ENCODE data around the gene FNBP1.
A peak's percentile ranks its signal among the peaks of the same experiment; 100 is the strongest.

FNBP1 gene

GRCh38 chr9:129871046-129871445 lies 171.9 kb downstream of the FNBP1 start:
- no peak for DNase-seq

DNA sequence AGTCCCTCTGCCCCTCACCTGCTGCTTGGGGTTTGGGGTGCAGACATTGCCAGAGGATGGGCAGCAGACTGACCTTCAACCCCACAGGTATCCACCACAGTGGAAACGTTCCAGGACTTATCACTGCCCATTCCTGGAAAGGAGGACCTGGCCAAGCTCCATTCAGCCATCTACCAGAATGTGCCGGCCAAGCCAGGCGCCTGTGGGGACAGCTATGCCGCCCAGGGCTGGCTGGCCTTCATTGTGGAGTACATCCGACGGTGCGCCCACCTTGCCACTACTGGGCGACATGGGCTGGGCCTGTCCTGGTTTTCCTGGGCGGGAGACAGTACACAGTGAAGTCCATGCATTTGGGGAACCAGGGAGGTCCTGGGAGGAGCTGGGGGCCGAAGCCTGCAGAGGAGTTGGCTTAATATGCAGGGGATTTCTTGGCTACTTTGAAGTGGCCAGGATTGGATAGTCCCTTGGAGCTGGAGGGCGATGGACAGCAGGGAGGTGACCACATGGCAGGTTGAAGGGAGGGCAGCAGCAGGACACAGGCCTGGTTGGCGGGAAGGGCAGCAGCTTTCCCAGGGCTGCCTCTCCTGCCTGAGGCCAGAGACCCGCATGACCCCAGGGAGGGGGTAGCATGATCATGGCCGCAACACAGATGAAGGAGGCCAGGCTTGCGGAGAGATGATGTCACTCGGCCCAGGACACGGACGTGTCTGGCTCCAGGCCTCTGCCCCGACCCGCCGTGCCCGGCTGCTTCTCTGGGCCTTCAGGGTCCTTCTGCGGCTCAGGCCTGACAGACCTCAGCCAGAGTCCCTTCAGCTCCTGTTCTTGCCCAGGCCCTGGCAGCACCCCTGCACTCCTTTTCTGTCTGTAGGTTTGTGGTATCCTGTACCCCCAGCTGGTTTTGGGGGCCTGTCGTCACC lies 173.1 kb downstream of the FNBP1 start:
- no peak for DNase-seq

DNA sequence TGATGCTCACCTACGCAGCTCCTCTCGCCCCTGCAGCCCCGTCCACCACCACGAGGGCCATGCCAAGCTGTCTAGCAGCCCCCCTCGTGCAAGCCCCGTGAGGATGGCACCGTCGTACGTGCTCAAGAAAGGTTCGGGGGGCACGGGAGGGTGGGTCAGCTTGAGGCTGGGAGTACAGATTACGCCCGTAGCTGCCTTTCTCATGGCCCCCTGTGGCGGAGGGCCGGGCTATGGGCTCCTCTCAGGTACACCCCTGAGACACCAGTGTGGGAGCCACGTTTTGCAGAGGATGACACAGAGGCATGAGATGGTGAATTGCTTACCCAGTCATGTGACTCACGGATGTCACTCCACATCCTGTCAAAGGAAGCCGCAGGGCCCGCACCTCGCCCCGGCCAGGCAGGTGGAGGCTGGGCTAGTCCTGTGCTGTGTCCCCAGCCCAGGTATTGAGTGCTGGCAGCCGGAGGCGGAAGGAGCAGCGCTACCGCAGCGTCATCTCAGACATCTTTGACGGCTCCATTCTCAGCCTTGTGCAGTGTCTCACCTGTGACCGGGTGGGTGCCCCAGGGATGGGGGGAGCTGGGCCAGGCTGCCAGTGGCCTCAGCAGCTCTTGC lies 174.0 kb downstream of the FNBP1 start:
- peak; percentile 95 for DNase-seq

DNA sequence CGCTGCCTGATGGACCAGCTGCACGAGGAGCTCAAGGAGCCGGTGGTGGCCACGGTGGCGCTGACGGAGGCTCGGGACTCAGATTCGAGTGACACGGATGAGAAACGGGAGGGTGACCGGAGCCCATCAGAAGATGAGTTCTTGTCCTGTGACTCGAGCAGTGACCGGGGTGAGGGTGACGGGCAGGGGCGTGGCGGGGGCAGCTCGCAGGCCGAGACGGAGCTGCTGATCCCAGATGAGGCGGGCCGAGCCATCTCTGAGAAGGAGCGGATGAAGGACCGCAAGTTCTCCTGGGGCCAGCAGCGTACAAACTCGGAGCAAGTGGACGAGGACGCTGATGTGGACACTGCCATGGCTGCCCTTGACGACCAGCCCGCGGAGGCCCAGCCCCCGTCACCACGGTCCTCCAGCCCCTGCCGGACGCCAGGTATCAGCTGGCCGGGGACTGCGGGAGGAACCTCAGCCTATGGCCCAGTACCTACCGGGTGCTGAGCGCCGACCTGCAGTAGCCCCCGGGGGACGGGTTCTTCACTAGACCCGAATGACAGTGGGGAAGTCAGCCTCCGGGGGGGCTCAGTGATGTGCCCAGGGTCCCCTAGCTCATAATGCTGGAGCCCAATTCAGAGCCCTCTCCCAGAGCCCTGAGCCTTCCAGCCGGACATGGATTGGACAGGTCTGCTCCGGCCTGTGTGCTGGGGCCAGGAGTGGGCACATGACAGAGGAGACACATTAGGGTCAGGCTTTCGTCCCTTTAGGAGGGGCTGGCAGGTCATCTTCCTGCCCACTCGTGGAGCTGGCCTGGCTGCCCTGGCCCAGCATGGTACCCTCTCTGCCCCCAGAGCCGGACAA lies 174.7 kb downstream of the FNBP1 start:
- DNase-seq: no peak

DNA sequence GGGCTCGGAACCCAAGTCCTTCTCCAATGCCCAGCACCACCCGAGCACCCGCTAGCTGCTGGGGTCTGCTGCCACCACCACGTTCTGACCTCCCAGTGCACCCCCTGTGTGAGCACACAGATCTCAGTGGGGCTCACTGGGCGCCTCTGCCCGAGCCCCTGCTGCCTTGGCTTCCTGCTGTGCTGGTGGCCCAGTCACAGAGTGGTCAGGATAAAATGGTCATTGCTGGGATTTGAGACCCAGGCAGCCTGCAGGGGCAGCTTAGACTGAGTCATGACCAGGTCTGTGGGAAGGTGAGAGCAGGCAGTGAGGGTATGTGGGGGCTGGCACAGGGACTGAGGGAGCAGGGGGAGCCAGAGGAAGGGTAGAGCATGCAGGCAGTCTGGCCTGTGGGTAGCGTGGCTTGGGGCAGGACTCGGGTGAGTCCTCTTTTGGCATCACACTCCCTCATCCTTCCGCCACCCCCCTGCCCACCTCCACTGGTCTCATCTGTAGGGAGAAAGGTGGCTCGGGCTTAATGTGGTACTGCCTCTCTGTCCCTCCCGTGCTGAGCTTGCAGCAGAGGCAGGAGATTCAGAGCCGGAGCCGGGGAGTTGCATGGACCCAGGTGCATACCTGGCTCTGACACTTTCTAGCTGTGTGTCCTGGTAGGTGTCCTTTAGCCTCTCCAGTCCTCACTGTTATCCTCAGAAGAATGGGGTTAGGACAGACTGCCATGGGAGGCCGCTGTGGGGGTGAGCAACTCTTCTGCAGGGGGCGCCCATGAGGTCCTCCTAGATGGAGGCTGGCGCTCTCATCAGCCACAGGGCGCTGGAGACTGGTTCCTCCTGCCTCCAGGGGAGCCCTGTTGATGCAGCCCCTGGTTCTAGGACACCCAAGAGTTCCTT lies 175.6 kb downstream of the FNBP1 start:
- no peak for DNase-seq

DNA sequence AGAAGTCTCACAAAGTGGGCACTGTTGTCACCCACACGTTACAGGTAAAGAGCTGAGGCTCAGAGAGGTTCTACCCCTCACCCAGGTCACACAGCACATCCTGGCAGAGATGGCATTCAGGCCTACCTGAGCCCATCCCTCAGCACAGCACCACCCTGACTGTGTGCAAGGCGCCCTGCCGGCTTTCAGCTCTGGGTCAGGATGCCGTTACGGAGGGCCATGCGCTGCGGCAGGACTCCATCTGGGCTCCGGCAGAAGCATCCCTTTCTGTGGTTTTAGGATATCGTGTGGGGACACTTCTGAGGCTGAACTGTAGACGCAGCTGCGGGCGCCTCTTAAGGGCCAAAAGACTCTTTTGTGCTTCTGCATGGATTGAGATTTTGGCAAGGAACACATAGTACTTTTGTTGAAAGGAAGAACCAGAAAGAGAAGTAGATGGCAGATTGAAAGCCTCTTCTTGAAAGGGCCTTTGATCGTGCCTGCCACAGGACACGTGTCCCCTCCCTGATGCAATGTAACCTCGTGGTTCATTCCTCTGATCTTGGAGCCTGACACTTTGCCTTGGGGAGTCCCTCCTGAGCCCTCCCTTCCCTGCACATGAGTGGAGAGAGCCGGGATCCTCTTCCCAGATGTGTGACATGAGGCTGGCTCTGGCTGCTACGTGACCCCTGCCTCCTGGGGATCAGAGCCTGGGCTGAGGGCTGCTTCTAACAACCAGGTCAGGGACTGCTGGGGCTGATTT lies 176.4 kb downstream of the FNBP1 start:
- DNase-seq: peak; percentile 67

DNA sequence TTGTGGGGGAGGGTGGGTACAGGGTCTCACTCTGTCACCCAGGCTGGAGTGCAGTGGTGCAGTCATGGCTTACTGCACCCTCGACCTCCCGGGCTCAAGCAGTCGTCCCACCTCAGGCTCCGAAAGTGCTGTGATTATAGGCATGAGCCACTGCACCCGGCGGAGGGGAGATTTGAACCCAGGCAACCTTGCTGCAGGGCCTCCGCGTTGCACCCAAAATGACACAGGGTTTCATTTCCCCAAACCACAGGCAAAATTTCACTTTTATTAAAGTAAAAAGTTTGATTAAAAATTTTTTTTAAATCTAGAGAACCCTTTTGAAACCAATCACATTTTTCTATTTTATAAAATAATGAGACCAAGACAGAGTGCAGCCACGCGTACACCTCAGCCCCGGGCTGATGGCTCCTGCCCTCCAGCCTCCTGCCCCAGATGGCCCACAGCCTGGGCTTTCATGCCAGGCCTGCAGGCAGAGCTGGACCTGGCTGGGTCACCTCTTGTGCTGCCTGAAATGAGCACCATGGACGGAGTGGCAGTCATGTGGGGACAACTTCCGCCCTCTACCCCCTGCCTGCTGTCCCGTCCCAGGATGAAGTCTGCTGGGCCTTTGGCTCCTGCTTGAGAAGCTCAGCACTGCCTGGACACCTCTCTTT lies 177.2 kb downstream of the FNBP1 start:
- no peak for DNase-seq

- DNase-seq: no peak
Measured at GRCh38 chr9:129864991-129865647, 177.9 kb downstream of the FNBP1 start.

GRCh38 chr9:129863059-129863690 lies 179.8 kb downstream of the FNBP1 start:
- peak; percentile 72 for DNase-seq

DNA sequence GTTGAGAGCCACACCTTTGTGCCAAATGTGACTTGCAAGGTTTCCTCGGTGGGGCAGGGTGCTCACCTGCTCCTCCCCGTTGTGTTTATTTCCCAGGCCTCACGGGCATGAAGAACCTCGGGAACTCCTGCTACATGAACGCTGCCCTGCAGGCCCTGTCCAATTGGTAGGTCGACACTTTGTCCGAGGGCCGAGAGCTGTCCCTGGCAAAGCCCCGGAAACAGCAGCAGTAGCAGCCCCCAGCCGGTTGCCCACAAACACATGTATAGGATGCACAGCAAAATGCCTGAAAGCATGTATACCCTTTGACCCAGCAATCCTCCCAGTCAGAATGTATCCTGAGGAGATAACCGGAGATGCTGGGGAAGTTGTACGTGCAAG lies 181.6 kb downstream of the FNBP1 start:
- no peak for DNase-seq

- DNase-seq: no peak
Measured at GRCh38 chr9:129860653-129861446, 182.1 kb downstream of the FNBP1 start.

GRCh38 chr9:129858167-129858962 lies 184.6 kb downstream of the FNBP1 start:
- DNase-seq: no peak

GRCh38 chr9:129857207-129857606 lies 185.8 kb downstream of the FNBP1 start:
- DNase-seq: no peak

DNA sequence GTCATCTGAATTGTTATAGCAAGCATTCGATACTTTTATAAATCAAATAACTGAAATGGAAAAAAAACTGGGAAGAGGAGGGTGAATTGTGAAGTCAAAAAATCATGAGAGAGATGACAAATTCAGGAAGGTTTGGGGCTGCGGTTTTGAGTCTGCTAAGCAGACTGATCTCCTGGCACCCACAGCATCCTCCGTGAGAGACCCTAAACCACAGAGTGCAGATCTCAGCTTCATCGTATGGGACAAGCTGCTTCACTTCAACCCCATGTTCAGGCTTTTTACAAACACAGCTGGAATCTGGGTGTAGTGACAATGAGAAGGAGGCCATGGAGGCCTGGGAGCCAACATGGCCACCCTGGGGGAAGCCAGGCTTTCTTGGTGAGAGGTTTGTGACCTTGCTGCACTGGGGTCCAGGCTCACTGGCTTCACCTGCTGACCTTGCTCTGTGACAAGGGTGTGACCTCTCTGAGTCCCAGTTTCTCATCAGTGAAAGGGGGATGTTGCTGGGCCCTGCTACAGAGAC lies 188.3 kb downstream of the FNBP1 start:
- DNase-seq: peak; percentile 28

DNA sequence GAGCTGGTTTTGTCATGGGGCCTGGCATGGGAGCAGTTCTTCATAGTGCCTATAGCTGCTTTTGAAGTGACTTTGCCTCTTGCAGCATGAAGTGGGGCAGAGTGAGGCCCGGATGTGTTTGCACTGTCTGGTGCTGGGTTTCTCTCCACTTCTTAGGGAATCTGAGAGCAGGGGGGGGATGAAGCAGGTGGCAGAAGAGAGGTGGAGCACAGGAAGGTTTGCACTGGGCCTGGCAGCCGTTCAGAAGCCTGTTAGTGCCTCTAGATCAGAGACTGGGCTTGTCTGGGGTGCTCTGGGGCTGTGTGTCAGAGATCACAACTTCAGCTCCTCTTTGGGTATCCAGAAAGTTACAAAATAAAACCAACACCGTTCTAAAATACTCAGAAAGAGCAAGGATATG lies 189.4 kb downstream of the FNBP1 start:
- no peak for DNase-seq

GRCh38 chr9:129852579-129852978 lies 190.4 kb downstream of the FNBP1 start:
- no peak for DNase-seq

GRCh38 chr9:129851821-129852220 lies 191.2 kb downstream of the FNBP1 start:
- DNase-seq: no peak

Measured in CD4-positive, alpha-beta T cell treated with Interleukin-17A for 1 hour (primary cell).